DND-41 (cell line): Measurements from ENCODE around the gene GFOD2.

Source experiments
- EZH2 ChIP-seq: IDR thresholded peaks from 3 replicates; pipeline ENCODE4 v1.6.1; 2012; ENCODE audit warnings: borderline replicate concordance, low read depth, mild to moderate bottlenecking, moderate library complexity, low read length, inconsistent platforms; ENCODE audit not compliant: severe bottlenecking
- TF ChIP-seq, protein P1 (sequence below): IDR thresholded peaks from 2 replicates; pipeline ENCODE4 v1.5.1; 2012; ENCODE audit warnings: borderline replicate concordance, low read length, moderate library complexity, mild to moderate bottlenecking; ENCODE audit not compliant: poor library complexity, severe bottlenecking; ENCODE audit errors: extremely low read depth

DNA sequence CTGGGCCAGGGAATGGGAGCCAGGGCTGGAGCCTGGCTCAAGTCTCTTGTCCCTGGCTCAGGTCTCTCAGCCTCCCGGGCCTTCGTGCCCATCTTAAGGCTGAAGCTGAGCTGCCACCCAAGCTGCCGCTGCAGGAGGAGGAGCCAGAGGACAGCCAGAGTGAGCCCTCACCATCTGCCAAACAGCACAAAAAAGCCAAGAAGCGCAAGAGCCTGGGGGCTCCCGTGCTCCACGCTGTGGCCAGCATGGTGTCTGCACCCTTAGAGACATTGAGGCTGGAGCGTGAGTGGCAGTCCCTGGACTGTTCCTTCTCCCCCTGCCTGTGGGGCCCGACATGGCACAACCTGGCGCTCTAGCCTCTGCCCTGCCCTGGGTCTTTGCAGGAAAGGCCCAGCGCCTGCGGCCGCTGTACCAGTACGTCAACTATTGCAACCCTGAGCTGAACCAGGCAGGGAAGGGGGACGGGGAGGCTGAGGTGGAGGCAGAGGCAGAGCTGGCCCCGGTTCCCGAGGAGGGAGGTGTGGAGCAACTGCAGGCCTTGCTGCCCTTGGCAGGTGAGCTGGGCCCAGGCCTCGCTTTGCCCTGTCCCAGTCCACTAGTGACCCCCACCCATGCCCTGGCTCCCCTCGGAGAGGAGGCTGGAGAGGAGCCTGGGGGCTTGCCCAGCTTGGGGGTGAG is 51.2 kb downstream of the GFOD2 start:
- TF ChIP-seq, protein P1, sequence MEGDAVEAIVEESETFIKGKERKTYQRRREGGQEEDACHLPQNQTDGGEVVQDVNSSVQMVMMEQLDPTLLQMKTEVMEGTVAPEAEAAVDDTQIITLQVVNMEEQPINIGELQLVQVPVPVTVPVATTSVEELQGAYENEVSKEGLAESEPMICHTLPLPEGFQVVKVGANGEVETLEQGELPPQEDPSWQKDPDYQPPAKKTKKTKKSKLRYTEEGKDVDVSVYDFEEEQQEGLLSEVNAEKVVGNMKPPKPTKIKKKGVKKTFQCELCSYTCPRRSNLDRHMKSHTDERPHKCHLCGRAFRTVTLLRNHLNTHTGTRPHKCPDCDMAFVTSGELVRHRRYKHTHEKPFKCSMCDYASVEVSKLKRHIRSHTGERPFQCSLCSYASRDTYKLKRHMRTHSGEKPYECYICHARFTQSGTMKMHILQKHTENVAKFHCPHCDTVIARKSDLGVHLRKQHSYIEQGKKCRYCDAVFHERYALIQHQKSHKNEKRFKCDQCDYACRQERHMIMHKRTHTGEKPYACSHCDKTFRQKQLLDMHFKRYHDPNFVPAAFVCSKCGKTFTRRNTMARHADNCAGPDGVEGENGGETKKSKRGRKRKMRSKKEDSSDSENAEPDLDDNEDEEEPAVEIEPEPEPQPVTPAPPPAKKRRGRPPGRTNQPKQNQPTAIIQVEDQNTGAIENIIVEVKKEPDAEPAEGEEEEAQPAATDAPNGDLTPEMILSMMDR, result peak; percentile 57
- TF ChIP-seq EZH2, result no peak
